GM23338 (cell line): ENCODE measurements around the gene DGKE. TPM values are rescaled to one million over a fixed set of nuclear protein-coding genes. Genes with fewer than 3 reads are reported as not detected.

ENCODE experiments used
- ATAC-seq: fragments of 200-7000 bp; cut with Tn5 transposase; 3 replicates; pipeline ENCODE4 v1.9.1; 2020
- DNase-seq: peaks from one replicate; pipeline ENCODE4 v3.0.0-alpha.2; 2015; ENCODE audit warnings: low spot score
- H2AFZ ChIP-seq: fragments of 200-600 bp; sonication (generic); 2 replicates; pipeline ENCODE4 v1.8.0; 2016; ENCODE audit warnings: antibody characterized with exemption, mild to moderate bottlenecking, moderate library complexity
- H3F3A ChIP-seq: fragments of 200-600 bp; sonication (generic); replicated peaks from 2 replicates; pipeline ENCODE4 v1.8.0; 2017; ENCODE audit warnings: antibody characterized with exemption, mixed run types, low read depth
- H3K27ac ChIP-seq: fragments of 200-600 bp; sonication (generic); 2 replicates; pipeline ENCODE4 v1.6.1; 2016; ENCODE audit warnings: low read depth
- H3K27me3 ChIP-seq: fragments of 200-600 bp; sonication (generic); 2 replicates; pipeline ENCODE4 v1.8.0; 2016; ENCODE audit warnings: mild to moderate bottlenecking, mixed run types, moderate library complexity; ENCODE audit not compliant: insufficient read depth
- H3K36me3 ChIP-seq: fragments of 200-600 bp; sonication (generic); 2 replicates; pipeline ENCODE4 v1.8.0; 2016; ENCODE audit warnings: mild to moderate bottlenecking; ENCODE audit not compliant: insufficient read depth
- H3K4me1 ChIP-seq: fragments of 200-600 bp; sonication (generic); 2 replicates; pipeline ENCODE4 v1.8.0; 2016; ENCODE audit warnings: mild to moderate bottlenecking, moderate library complexity; ENCODE audit not compliant: insufficient read depth
- H3K4me2 ChIP-seq: fragments of 200-600 bp; sonication (generic); 2 replicates; pipeline ENCODE4 v1.7.1; 2017; ENCODE audit warnings: mixed run types
- H3K4me3 ChIP-seq: fragments of 200-600 bp; sonication (generic); 2 replicates; pipeline ENCODE4 v1.6.1; 2016; ENCODE audit warnings: mixed run types
- H3K79me2 ChIP-seq: fragments of 200-600 bp; sonication (generic); replicated peaks from 2 replicates; pipeline ENCODE4 v1.8.0; 2017; ENCODE audit warnings: mild to moderate bottlenecking; ENCODE audit not compliant: insufficient read depth
- H3K9me2 ChIP-seq: fragments of 200-600 bp; sonication (generic); 2 replicates; pipeline ENCODE4 v1.8.0; 2017; ENCODE audit not compliant: insufficient read depth
- H4K20me1 ChIP-seq: fragments of 200-600 bp; sonication (generic); replicated peaks from 2 replicates; pipeline ENCODE4 v1.8.0; 2017; ENCODE audit warnings: mild to moderate bottlenecking; ENCODE audit not compliant: insufficient read depth
- H3K27ac Mint-ChIP-seq: 2 replicates; pipeline ENCODE4 v1.8.0; 2020; ENCODE audit warnings: inconsistent platforms, mild to moderate bottlenecking, moderate library complexity, mixed read lengths
- H3K27me3 Mint-ChIP-seq: 3 replicates; pipeline ENCODE4 v1.8.0; 2022; ENCODE audit warnings: low read depth, mild to moderate bottlenecking, moderate library complexity, mixed read lengths, inconsistent platforms; ENCODE audit not compliant: insufficient read depth, poor library complexity
- H3K36me3 Mint-ChIP-seq: 3 replicates; pipeline ENCODE4 v1.8.0; 2021; ENCODE audit warnings: low read depth, mild to moderate bottlenecking, inconsistent platforms, moderate library complexity, mixed read lengths
- H3K4me1 Mint-ChIP-seq: 3 replicates; pipeline ENCODE4 v1.8.0; 2020; ENCODE audit warnings: mild to moderate bottlenecking, inconsistent platforms, mixed read lengths
- H3K4me3 Mint-ChIP-seq: 3 replicates; pipeline ENCODE4 v1.8.0; 2021; ENCODE audit warnings: moderate library complexity, mild to moderate bottlenecking, inconsistent platforms, mixed read lengths
- H3K9me3 Mint-ChIP-seq: 3 replicates; pipeline ENCODE4 v1.8.0; 2020; ENCODE audit warnings: moderate library complexity, mild to moderate bottlenecking, inconsistent platforms, mixed read lengths
- CTCF ChIP-seq, 2 experiments: fragments of 200-600 bp in 1 of 2; sonication (generic) in 1 of 2; conservative IDR thresholded peaks; 2 replicates each; pipeline versions ENCODE4 v1.5.1 to v1.6.1; 2016 to 2017; ENCODE audit warnings: antibody characterized with exemption in 2 of 2, low read depth in 2 of 2, mild to moderate bottlenecking in 2 of 2, moderate library complexity in 1 of 2
- ETS1 ChIP-seq: IDR thresholded peaks from 2 replicates; pipeline ENCODE4 v1.6.1; 2016; ENCODE audit warnings: antibody characterized with exemption
- EZH2 ChIP-seq: fragments of 200-600 bp; sonication (generic); IDR thresholded peaks from one replicate; pipeline ENCODE4 v1.8.0; 2017; ENCODE audit warnings: antibody characterized with exemption, mild to moderate bottlenecking, low read depth; ENCODE audit not compliant: unreplicated experiment
- EZH2phosphoT487 ChIP-seq: fragments of 200-600 bp; sonication (generic); IDR thresholded peaks from one replicate; pipeline ENCODE4 v1.8.1; 2018; ENCODE audit warnings: antibody characterized with exemption; ENCODE audit not compliant: unreplicated experiment
- NANOG ChIP-seq: IDR thresholded peaks from 2 replicates; pipeline ENCODE4 v1.6.1; 2016; ENCODE audit warnings: antibody characterized with exemption, borderline replicate concordance
- POLR2AphosphoS5 ChIP-seq: IDR thresholded peaks from 2 replicates; pipeline ENCODE4 v1.6.1; 2016; ENCODE audit warnings: antibody characterized with exemption, low read depth
- STAT1 ChIP-seq: IDR thresholded peaks from one replicate; pipeline ENCODE4 v1.6.1; 2016; ENCODE audit warnings: antibody characterized with exemption; ENCODE audit not compliant: unreplicated experiment
- polyA plus RNA-seq: library from polyadenylated mRNA; unstranded; fragments of >200 nt; fragmentation: Nextera tagmentation; extraction: Ambion mirVana; gene quantifications from 2 replicates; pipeline ENCODE4 v1.2.1, GENCODE V29; 2016
- total RNA-seq: library from RNA; depleted of rRNA; stranded (reverse); fragments of >200 nt; shearing (Covaris generic); gene quantifications from 2 replicates; pipeline ENCODE4 v1.2.3, GENCODE V29; 2014
- TF ChIP-seq, protein P1 (sequence below): fragments of 250-450 bp; sonication (Bioruptor Pico); IDR thresholded peaks from 2 replicates; pipeline ENCODE4 v1.5.0; 2020; ENCODE audit warnings: mild to moderate bottlenecking, moderate library complexity

The DGKE gene
- total and polyA plus RNA-seq, 2 experiments from 2014 or later, result 3.9 to 10.1 TPM

DNA sequence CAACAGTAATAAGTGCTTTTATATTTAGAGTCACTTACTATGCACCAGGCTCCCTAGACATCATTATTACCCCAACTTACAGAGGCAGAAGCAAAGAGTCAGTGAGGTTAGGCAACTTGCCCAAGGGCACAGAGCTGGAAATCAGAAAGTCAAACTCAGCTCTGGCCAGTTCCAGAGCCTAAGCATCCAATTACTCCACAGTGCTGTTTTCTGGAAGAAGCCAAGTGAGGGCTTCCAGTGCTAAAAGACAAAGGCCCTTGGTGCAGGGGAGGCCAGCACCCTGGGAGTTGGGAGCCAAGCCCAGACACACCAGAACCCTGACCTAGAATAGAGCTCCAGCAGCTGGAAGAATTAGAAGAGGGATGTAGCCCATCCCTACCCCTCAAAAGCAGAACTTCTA, 40.4 kb upstream of the DGKE start:
- no peak for DNase-seq
- TF ChIP-seq NANOG, result no peak
- TF ChIP-seq EZH2, result no peak
- TF ChIP-seq, protein P1, sequence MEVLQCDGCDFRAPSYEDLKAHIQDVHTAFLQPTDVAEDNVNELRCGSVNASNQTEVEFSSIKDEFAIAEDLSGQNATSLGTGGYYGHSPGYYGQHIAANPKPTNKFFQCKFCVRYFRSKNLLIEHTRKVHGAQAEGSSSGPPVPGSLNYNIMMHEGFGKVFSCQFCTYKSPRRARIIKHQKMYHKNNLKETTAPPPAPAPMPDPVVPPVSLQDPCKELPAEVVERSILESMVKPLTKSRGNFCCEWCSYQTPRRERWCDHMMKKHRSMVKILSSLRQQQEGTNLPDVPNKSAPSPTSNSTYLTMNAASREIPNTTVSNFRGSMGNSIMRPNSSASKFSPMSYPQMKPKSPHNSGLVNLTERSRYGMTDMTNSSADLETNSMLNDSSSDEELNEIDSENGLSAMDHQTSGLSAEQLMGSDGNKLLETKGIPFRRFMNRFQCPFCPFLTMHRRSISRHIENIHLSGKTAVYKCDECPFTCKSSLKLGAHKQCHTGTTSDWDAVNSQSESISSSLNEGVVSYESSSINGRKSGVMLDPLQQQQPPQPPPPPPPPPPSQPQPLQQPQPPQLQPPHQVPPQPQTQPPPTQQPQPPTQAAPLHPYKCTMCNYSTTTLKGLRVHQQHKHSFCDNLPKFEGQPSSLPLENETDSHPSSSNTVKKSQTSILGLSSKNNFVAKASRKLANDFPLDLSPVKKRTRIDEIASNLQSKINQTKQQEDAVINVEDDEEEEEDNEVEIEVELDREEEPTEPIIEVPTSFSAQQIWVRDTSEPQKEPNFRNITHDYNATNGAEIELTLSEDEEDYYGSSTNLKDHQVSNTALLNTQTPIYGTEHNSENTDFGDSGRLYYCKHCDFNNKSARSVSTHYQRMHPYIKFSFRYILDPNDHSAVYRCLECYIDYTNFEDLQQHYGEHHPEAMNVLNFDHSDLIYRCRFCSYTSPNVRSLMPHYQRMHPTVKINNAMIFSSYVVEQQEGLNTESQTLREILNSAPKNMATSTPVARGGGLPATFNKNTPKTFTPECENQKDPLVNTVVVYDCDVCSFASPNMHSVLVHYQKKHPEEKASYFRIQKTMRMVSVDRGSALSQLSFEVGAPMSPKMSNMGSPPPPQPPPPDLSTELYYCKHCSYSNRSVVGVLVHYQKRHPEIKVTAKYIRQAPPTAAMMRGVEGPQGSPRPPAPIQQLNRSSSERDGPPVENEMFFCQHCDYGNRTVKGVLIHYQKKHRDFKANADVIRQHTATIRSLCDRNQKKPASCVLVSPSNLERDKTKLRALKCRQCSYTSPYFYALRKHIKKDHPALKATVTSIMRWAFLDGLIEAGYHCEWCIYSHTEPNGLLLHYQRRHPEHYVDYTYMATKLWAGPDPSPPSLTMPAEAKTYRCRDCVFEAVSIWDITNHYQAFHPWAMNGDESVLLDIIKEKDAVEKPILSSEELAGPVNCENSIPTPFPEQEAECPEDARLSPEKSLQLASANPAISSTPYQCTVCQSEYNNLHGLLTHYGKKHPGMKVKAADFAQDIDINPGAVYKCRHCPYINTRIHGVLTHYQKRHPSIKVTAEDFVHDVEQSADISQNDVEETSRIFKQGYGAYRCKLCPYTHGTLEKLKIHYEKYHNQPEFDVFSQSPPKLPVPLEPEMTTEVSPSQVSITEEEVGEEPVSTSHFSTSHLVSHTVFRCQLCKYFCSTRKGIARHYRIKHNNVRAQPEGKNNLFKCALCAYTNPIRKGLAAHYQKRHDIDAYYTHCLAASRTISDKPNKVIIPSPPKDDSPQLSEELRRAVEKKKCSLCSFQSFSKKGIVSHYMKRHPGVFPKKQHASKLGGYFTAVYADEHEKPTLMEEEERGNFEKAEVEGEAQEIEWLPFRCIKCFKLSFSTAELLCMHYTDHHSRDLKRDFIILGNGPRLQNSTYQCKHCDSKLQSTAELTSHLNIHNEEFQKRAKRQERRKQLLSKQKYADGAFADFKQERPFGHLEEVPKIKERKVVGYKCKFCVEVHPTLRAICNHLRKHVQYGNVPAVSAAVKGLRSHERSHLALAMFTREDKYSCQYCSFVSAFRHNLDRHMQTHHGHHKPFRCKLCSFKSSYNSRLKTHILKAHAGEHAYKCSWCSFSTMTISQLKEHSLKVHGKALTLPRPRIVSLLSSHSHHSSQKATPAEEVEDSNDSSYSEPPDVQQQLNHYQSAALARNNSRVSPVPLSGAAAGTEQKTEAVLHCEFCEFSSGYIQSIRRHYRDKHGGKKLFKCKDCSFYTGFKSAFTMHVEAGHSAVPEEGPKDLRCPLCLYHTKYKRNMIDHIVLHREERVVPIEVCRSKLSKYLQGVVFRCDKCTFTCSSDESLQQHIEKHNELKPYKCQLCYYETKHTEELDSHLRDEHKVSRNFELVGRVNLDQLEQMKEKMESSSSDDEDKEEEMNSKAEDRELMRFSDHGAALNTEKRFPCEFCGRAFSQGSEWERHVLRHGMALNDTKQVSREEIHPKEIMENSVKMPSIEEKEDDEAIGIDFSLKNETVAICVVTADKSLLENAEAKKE (CRISPR knock-in tag), result no peak
- TF ChIP-seq ETS1, result no peak
- TF ChIP-seq STAT1, result no peak
- TF ChIP-seq CTCF (conservative IDR thresholded peaks at IDR 0.05; ENCODE audit: low read depth in 2 of 2), result no peak
- no peak for TF ChIP-seq EZH2phosphoT487
- no peak for TF ChIP-seq POLR2AphosphoS5
- Histone ChIP-seq H3F3A (no peaks in the 10 kb centered on the region), H3K27me3 (no peaks in the 10 kb centered on the region), H3K4me2 (no peak overlapping the region), H3K4me1 (no peaks in the 10 kb centered on the region), H3K9me2 (0 out of 2 replicates have a peak, but pooled peaks cover 5% of the 10 kb centered on the region), H3K27ac (no peak overlapping the region), H3K36me3 (no peaks in the 10 kb centered on the region), H4K20me1 (no peaks in the 10 kb centered on the region), H3K79me2 (no peaks in the 10 kb centered on the region), H3K4me3 (no peak overlapping the region), H2AFZ (no peak overlapping the region)
- Mint-ChIP-seq H3K27me3 (peaks cover 11% of the 10 kb centered on the region), H3K36me3 (peaks cover 8% of the 10 kb centered on the region), H3K4me1 (peaks cover under 1% of the 10 kb centered on the region; the same call in 2 of the 3 replicates), H3K9me3 (peaks cover 9% of the 10 kb centered on the region), H3K27ac (no peak overlapping the region), H3K4me3 (no peak overlapping the region)
- no peak for ATAC-seq
